Activated B cell treated with CpG ODN at 0.5 μM for 24 hours (primary cell): ENCODE data around the gene POLR1A. TPM values are rescaled to one million over a fixed set of nuclear protein-coding genes. Genes with fewer than 3 reads are reported as not detected.

Experiments used
- ATAC-seq: fragments of 200-7000 bp; cut with Tn5 transposase; one replicate; pipeline ENCODE4 v1.10.0; 2021; ENCODE audit warnings: low read depth, mild to moderate bottlenecking, moderate library complexity
- CTCF ChIA-PET: fragments of 350-600 bp; sonication (Branson Sonifier 250); formaldehyde crosslinking; loops from one replicate; lab custom pipeline; 2021; ENCODE audit warnings: antibody characterized with exemption; lab: Charles Lee
- POLR2A ChIA-PET: fragments of 350-600 bp; sonication (Branson Sonifier 250); formaldehyde crosslinking; loops from one replicate; lab custom pipeline; 2021; ENCODE audit warnings: antibody characterized with exemption; lab: Charles Lee
- DNase-seq: peaks from one replicate; pipeline ENCODE4 v3.0.0; 2022
- H3K27ac Mint-ChIP-seq: one replicate; pipeline ENCODE4 v1.8.0; 2020; ENCODE audit warnings: mixed read lengths
- H3K27me3 Mint-ChIP-seq: one replicate; pipeline ENCODE4 v1.8.0; 2021; ENCODE audit warnings: mixed read lengths
- H3K36me3 Mint-ChIP-seq: one replicate; pipeline ENCODE4 v1.8.0; 2021; ENCODE audit warnings: low read depth, mixed read lengths
- H3K4me1 Mint-ChIP-seq: one replicate; pipeline ENCODE4 v1.8.0; 2021; ENCODE audit warnings: mixed read lengths
- H3K4me3 Mint-ChIP-seq: one replicate; pipeline ENCODE4 v1.8.0; 2020; ENCODE audit warnings: mild to moderate bottlenecking, mixed read lengths
- H3K9me3 Mint-ChIP-seq: one replicate; pipeline ENCODE4 v1.8.0; 2020; ENCODE audit warnings: mixed read lengths
- CTCF ChIP-seq: fragments of 200-600 bp; IDR thresholded peaks from one replicate; pipeline ENCODE4 v1.8.0; 2022; ENCODE audit warnings: antibody characterized with exemption, mild to moderate bottlenecking
- intact Hi-C: fragments of 100-400 bp; cut with micrococcal nuclease; formaldehyde crosslinking; loops from one replicate; pipeline ENCODE4 v1.15.1; 2024
- total RNA-seq: library from RNA; stranded (reverse); gene quantifications from 2 replicates; pipeline ENCODE4 v1.2.3, GENCODE V29; 2022

POLR1A gene
- total RNA-seq, 1 donor from 2014 or later = 53.4 TPM

DNA sequence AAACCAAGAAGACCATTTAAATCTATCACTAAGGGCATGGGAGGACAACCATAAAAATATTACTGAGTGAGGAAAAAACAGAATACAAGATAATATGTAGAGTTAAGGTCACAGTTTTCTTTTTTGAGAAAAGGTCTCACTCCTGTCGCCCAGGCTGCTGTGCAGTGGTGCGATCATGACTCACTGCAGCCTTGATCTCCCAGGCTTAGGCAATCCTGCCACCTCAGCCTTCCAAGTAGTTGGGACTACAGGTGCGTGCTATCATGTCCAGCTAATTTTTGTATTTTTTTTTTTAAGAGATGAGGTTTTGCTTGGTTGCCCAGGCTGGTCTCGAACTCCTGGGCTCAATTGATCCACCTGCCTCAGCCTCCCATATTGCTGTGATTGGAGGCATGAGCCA, 24.0 kb downstream of the POLR1A start:
- Mint-ChIP-seq H3K36me3 (peaks cover 75% of the 10 kb centered on the region), H3K9me3 (no peaks in the 10 kb centered on the region), H3K27me3 (no peaks in the 10 kb centered on the region), H3K4me3 (no peak overlapping the region), H3K4me1 (peaks cover 35% of the 10 kb centered on the region), H3K27ac (no peak overlapping the region)
- no peak for TF ChIP-seq CTCF
- CTCF ChIA-PET = interaction anchor here (9.7 kb wide), 1 partner anchor 253 kb away, joined by 236 read pairs; no protein-coding TSS in a partner anchor
- ATAC-seq (no peak), DNase-seq (no peak)
- POLR2A ChIA-PET = no interaction called here
- intact Hi-C loops = loop anchor here (1.0 to 2.0 kb wide), 3 partner anchors 17 to 59 kb away; no protein-coding TSS in a partner anchor

GRCh38 chr2:86079981-86080911, 25.4 kb downstream of the POLR1A start:
- peak; percentile 78 for ATAC-seq
- H3K27me3 Mint-ChIP-seq = no peaks in the 10 kb centered on the region
- peaks cover 35% of the 10 kb centered on the region for H3K4me1 Mint-ChIP-seq
- TF ChIP-seq CTCF = peak; percentile 40
- DNase-seq = peak; percentile 62
- peak overlapping the region; percentile 86 for H3K27ac Mint-ChIP-seq
- intact Hi-C loops = loop anchor here (1.0 to 2.0 kb wide), 6 partner anchors 43 to 351 kb away; no protein-coding TSS in a partner anchor
- peaks cover 73% of the 10 kb centered on the region for H3K36me3 Mint-ChIP-seq
- H3K9me3 Mint-ChIP-seq = no peaks in the 10 kb centered on the region
- H3K4me3 Mint-ChIP-seq = peak overlapping the region; percentile 28
- CTCF ChIA-PET = interaction anchor here (0.6 to 9.7 kb wide), 18 partner anchors 9 to 351 kb away, joined by 3 to 236 read pairs (median 3); partner anchors contain the start of genes POLR1A, PTCD3 and ST3GAL5
- POLR2A ChIA-PET = interaction anchor here (0.5 to 3.7 kb wide), 7 partner anchors 26 to 1323 kb away, joined by 3 to 36 read pairs (median 5); partner anchors contain the start of genes POLR1A, PTCD3 and ST3GAL5

DNA sequence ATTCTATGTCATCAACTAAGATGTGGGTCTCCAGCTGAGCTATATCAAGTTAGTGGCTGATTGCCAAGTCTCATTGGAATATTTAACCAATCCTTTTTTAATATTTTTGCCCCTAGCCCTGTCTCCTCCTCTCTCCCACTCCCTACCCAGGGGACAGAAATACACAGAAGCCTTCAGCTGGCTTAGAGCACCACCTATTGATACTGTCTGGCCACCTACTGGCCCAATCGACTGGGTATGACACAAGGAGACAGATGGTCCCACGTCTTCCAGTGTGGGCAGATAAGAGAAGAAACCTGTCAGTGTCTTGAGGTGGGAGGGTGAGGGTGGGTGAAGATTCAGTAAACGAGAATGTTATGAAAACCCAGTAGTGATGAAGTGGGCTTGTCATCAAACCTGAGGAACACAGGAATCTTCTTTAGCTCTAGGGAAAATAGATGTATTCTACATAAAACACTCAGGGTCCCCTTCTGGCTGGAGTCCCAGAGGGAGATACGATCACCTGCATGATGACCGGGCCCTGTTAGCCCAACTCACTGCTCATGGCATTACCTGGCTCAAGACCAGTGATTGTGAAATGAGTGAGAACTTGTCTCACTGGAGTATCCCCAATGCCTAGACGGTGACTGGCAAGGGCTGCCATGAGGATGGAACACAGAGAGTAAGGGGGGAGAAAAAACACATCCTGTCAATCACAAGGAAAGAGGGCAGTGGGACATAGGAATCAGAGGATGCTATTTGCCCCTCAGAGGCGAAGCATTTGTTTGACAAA, 26.7 kb downstream of the POLR1A start:
- H3K9me3 Mint-ChIP-seq = no peaks in the 10 kb centered on the region
- POLR2A ChIA-PET = interaction anchor here (1.4 to 3.7 kb wide), 2 partner anchors 85 to 250 kb away, joined by 3 to 36 read pairs; no protein-coding TSS in a partner anchor
- intact Hi-C loops = no loop called here
- peak overlapping the region; percentile 59 for H3K27ac Mint-ChIP-seq
- peaks cover 35% of the 10 kb centered on the region for H3K4me1 Mint-ChIP-seq
- peaks cover 76% of the 10 kb centered on the region for H3K36me3 Mint-ChIP-seq
- H3K4me3 Mint-ChIP-seq = no peak overlapping the region
- ATAC-seq (peak; percentile 37), DNase-seq (no peak)
- H3K27me3 Mint-ChIP-seq = no peaks in the 10 kb centered on the region
- CTCF ChIA-PET = interaction anchor here (0.6 to 9.7 kb wide), 16 partner anchors 10 to 350 kb away, joined by 3 to 236 read pairs (median 4); partner anchors contain the start of gene ST3GAL5
- no peak for TF ChIP-seq CTCF

- ChIA-PET CTCF (interaction anchor here (0.9 to 9.7 kb wide), 3 partner anchors 30 to 247 kb away, joined by 3 to 236 read pairs (median 76); partner anchors contain the start of genes POLR1A, PTCD3 and ST3GAL5), POLR2A (interaction anchor here (0.7 to 1.4 kb wide), 2 partner anchors 124 to 248 kb away, joined by 3 read pairs; no protein-coding TSS in a partner anchor)
- H3K4me1 Mint-ChIP-seq = peaks cover 54% of the 10 kb centered on the region
- ATAC-seq (no peak), DNase-seq (no peak)
- intact Hi-C loops = no loop called here
- TF ChIP-seq CTCF = no peak
- no peaks in the 10 kb centered on the region for H3K9me3 Mint-ChIP-seq
- H3K27ac Mint-ChIP-seq = no peak overlapping the region
- H3K4me3 Mint-ChIP-seq = no peak overlapping the region
- no peaks in the 10 kb centered on the region for H3K27me3 Mint-ChIP-seq
- H3K36me3 Mint-ChIP-seq = peaks cover 76% of the 10 kb centered on the region
Measured at GRCh38 chr2:86075886-86076285, 29.8 kb downstream of the POLR1A start.
